Stimulated activated CD8-positive, alpha-beta memory T cell treated with anti-CD3 and anti-CD28 coated beads, Interleukin-12 subunit alpha, Interleukin-12 subunit beta, amount 100 ng/mL, for 1 hour (primary cell): ENCODE measurements around the gene DAGLA.

Experiments
- DNase-seq: peaks from one replicate; pipeline ENCODE4 v3.0.0-alpha.2; 2020; ENCODE audit warnings: low read depth

The DAGLA gene

DNA sequence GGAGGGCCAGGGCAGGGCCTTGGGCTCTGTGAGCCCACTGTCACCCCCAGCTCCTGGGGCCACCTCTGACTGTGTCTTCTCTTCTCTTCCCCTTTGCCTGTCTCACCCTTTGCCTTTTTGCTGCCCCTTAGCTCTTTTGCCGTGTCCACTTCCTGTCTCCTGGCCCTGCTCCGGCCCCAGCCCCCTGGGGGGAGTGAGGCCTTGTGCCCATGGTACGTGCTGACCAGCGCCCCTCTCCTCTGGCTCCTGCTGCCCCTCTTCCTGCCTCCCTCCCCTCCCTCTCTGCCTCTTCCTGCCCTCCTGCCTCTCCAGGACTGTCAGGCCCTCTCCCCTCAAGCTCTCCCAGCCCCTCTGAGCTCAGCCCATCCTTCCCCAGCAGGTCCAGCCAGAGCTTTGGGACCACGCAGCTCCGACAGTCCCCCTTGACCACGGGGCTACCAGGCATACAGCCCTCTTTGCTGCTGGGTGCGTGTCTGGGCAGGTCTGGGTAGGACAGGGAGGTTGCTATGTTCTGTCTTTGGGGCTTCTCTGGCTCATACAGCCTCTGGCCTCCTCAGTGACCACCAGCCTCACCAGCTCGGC is 100.5 kb downstream of the DAGLA start:
- DNase-seq: no peak

DNA sequence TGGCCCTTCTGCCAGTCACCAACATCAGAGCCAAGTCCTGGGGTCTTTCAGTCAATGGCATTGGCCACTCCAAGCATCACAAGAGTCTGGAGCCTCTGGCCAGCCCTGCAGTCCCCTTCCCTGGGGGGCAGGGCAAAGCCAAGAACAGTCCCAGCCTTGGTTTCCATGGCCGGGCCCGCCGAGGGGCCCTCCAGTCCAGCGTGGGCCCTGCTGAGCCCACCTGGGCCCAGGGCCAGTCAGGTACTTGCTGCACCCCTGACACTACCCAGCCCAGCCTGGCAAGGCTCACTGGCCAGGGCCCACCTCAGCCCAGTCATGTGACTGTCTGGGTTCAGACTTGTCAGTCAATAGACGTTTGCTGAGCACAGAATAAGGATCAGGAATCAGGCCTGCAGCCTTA is 101.4 kb downstream of the DAGLA start:
- no peak for DNase-seq

DNA sequence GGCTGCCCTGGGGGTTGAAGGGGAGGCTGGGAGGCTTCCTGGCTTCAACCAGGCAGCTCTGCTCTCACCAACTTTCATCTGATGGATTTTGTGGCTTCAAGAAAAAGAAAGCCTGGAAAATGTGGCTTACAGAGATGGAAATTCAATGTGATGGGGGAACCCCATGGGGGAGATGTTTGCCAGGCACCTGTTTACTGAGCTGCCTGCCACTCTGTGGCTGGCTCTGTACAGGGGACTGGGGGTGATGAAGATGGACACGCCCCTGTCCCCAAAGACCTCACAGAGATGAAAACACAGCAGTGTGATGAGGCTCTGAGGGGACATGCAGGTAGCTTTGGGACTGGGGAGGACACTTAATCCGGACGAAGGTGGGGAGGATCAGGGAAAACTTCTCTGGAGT is 102.1 kb downstream of the DAGLA start:
- DNase-seq: no peak

DNA sequence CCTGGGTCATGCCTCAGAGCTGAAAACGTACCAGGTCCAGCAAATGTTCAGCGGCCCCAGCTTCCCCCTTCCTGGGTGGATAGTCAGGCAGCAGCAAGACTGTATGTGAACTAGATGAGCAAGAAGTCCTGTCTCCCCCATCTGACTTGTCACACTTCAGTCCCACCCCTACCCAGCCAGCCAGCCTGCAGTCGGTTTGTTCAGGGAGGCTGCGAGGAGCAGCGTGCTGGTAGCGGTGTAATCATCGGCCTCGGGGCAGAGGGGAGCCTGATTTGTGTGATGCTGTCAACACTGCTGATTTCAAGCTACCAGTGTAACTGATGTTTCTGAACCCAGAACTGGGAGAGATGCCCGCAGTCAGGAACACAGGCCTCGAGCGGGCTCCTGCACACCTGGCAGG is 102.7 kb downstream of the DAGLA start:
- DNase-seq: no peak

DNA sequence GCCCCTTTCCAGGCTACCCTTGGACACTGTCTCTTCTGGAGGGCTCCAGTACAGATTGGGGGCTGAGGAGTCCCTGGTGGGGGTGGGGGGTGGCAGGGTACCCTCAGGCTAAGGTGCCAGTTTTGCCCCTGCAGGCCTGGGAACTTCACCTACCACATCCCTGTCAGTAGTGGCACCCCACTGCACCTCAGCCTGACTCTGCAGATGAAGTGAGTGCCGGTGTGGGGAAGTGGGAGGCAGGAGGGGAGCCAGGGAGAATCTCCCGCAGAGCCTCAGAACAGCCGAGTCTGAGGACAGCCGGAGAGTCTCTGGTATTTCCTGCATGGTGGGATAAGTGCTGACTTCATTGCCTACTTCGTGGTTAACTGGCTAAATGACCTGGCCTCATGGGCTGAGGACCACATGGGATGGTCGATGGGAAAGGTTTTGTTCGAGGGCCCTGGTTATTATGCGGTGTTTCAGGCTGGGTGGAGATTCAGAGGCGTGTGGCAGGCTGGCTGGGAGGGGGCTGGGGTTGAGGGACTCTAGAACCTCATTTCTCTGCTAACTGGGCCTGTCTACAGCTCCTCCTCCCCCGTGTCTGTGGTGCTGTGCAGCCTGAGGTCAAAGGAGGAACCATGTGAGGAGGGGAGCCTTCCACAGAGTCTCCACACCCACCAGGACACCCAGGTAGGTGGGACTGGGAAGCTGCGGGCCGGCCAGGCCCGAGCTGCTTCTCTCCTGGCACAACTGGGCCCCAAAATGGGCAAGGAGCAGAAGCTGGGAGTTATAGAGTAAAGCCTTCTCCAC is 103.7 kb downstream of the DAGLA start:
- no peak for DNase-seq

DNA sequence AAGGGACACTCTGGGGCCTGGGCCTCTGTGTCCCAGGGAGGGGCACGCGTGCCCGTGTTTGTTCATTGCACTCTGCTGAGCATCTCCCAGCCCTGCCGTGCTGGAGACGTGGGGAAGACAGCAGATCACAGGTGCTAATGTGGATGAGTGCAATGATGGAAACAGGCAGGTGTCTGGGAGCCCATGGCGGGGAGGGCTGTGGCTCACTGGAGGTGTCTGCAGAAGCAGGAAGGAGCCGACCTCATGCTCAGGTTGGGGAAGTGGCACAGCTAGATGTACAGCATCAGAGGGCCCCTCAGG is 104.3 kb downstream of the DAGLA start:
- DNase-seq: no peak

DNA sequence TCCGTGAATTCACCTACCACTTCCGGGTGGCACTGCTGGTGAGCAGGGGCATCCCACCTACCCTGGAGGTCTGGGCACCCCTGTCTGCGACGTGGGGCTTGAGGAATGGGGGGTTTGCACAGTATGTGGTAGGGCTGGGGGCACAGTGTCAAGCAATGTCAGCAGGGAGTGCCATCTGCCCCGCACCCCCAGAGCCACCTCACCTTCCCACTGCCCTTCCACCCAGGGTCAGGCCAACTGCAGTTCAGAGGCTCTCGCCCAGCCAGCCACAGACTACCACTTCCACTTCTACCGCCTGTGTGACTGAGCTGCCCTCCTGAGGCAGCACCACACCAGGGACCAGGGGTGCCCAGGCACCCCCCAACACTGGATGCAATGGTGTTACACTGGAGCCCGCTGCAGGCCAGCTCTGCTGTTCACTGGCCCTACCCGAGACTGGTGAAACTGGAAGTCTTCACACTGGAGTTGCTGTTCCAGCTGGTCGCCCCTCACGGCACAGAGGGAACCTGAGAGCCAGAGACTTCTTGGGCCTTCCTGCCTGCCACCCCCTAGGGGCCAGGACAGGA is 105.7 kb downstream of the DAGLA start:
- DNase-seq: no peak

DNA sequence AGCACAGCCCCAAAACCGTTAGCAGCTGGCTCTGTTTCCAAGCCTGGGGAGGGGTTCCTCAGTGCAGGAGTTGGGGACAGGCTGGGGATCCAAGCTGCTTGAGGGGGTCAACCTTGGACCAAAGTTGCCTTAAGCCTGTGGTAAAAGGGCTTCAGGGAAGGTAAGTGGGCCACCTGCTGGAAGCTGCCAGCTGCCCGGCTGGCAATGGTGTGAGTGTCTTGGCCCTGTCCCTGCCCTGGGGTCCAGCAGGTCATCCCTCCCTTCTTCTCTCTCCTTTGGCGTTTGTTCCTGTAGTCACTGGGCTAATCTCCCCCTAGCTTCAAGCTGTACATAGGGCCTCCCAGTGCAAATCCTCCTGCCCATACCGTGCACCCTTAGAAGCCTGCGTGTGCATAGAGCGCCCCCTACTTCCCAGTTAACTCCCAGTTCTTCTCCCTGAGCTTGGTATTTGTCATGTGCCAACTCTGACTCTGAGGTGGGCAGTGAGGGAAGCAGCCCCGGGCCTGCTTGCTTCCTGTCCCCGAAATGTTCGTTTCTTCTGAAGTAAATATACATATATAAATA is 107.8 kb downstream of the DAGLA start:
- DNase-seq: no peak

DNA sequence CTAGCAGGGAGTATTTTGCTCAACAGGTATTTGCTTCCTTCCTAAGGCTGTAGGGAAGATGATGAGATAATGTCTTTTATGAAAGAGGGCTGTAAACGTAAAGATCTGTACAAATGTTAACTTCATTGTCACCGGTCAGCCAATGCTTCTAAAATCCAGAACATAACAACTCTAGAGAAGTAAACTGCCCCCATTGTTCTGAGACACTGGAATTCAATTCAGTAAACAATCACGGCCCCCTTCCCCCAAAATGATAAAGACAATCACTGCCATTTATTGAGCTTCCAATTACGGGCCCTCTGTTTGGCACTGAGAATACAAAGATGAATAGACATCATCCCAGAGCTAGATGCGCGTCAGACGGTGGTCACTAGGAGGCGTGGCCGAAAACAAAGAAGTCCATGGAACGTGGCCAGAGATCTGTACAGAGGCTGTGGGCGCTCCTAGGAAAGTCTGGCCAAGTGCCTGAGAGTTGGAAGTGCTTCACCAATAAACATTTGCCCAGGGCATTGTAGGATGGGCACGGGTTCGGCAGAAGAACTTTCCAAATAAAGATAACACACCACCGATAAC is 111.6 kb downstream of the DAGLA start:
- DNase-seq: no peak

DNA sequence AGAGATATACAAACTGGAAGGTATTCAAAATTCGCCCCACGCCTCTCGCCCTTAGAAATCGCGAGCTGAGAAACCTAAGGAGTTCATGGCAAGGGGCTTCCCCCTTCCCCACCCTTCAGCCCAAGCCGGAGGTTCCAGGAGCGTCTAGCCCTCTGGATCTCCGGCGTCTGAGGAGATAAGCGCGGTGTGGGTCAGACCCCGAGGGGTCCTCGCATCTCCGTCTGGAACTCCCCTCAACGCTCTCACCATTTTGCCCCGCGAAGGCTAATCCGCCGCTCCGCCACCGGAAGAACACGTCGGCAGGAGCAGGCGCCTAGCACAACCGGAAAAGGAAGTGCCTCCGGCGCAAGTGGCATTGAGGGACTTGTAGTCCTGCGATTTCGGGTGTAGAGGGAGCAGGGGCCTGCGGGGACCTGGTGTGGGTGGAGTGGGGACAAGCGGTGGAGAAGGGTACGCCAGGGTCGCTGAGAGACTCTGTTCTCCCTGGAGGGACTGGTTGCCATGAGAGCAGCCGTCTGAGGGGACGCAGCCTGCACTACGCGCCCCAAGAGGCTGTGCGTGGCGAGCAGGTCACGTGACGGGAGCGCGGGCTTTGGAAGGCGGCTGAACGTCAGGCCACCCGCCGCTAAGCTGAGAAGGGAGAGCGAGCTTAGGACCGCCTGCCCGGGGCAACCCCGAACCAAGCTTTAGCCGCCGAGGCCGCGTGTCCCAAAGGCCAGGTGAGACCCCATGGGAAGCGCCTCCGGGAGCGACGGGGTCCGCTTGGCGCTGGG is 112.3 kb downstream of the DAGLA start, which contains the start of the genes FEN1 and TMEM258:
TSS of gene FEN1 (plus strand) at position 602 of the 773 bp plus-strand sequence. CDS start 2,451 bp downstream, outside the sequence.
TSS of gene TMEM258 (minus strand) at position 290 of the 773 bp plus-strand sequence. CDS start at position 249, 41 bp downstream.
- peak; percentile 79 for DNase-seq

DNA sequence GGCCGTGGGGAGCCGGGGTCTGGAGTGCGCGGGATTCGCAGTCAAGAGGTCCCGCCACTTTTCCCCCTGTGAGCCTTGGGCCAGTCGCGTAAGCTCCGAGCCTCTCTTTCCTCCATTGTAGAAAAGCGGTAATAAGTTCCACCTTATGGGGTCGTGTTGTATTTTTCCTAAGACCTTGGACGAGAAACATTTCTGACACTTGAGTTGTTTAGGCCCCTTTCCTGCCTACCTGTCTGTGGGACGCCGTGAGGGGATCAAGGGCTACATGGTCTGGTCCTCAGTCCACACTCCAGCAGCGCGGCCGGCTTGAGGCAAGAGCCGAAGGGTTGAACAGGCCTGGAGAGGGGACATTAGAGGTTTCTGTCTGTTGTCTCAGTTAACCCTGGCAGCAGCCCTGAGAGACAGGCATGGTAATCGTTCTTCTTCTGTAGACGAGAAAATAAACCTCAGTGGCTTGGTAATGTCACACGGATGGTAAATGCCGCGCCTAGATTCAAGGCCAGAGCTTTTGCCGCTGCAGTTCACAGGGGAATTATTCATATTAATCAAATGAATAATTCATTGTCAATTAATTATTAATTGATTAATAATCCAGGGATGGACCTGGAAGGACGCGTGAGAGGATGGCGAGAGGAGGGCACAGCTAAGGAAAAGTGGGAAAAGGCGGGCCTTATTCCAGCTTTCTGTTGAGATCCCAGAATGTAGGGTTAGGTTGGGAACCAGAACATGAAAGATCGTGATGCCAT is 113.1 kb downstream of the DAGLA start:
- DNase-seq: no peak

DNA sequence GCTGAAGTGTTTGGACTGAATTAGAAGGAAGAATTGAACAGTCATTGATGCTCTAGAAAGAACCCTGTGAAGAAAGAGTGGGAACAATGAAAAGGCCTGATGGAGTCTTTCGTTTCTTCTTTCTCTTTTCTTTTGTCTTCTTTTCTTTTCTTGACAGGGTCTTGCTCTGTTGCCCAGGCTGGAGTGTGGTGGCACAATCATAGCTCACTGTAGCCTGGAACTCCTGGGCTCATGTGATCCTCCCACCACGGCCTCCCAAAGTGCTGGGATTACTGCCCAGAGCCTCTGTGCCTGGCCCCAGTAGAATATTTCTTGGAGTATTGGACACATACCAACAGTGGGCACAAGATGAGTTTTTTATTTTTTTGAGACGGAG is 113.6 kb downstream of the DAGLA start:
- DNase-seq: no peak

DNA sequence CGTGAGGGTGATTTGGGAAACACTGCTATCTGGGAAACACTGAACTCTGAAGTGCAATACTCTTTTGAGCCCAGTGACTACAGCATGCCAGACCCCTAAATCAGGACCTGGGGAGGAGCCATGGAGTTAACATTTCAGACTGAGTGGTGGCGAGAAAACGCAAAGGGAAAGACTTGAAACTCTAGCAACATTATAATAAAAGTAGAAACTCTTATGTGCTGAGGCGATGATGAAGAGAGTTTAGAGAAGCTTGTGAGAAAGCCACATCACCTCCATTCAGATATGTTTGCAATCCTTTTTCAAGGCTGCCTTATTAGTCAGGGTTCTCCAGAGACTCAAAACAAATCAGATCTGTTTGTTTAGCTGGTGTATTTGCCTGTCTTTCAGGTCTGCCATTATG is 114.4 kb downstream of the DAGLA start:
- no peak for DNase-seq

DNA sequence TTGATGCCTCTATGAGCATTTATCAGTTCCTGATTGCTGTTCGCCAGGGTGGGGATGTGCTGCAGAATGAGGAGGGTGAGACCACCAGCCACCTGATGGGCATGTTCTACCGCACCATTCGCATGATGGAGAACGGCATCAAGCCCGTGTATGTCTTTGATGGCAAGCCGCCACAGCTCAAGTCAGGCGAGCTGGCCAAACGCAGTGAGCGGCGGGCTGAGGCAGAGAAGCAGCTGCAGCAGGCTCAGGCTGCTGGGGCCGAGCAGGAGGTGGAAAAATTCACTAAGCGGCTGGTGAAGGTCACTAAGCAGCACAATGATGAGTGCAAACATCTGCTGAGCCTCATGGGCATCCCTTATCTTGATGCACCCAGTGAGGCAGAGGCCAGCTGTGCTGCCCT is 115.3 kb downstream of the DAGLA start:
- DNase-seq: no peak

DNA sequence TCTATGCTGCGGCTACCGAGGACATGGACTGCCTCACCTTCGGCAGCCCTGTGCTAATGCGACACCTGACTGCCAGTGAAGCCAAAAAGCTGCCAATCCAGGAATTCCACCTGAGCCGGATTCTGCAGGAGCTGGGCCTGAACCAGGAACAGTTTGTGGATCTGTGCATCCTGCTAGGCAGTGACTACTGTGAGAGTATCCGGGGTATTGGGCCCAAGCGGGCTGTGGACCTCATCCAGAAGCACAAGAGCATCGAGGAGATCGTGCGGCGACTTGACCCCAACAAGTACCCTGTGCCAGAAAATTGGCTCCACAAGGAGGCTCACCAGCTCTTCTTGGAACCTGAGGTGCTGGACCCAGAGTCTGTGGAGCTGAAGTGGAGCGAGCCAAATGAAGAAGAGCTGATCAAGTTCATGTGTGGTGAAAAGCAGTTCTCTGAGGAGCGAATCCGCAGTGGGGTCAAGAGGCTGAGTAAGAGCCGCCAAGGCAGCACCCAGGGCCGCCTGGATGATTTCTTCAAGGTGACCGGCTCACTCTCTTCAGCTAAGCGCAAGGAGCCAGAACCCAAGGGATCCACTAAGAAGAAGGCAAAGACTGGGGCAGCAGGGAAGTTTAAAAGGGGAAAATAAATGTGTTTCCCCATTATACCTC is 115.8 kb downstream of the DAGLA start:
- DNase-seq: no peak
